NCI-H2029 treated with DMSO at 0.1 percent for 48 hours (cell line): ENCODE data around the gene EDIL3.

Experiments
- DNase-seq: peaks from one replicate; lab custom pipeline; 2025; lab: John Stamatoyannopoulos, UW

EDIL3 gene, protein sequence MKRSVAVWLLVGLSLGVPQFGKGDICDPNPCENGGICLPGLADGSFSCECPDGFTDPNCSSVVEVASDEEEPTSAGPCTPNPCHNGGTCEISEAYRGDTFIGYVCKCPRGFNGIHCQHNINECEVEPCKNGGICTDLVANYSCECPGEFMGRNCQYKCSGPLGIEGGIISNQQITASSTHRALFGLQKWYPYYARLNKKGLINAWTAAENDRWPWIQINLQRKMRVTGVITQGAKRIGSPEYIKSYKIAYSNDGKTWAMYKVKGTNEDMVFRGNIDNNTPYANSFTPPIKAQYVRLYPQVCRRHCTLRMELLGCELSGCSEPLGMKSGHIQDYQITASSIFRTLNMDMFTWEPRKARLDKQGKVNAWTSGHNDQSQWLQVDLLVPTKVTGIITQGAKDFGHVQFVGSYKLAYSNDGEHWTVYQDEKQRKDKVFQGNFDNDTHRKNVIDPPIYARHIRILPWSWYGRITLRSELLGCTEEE

DNA sequence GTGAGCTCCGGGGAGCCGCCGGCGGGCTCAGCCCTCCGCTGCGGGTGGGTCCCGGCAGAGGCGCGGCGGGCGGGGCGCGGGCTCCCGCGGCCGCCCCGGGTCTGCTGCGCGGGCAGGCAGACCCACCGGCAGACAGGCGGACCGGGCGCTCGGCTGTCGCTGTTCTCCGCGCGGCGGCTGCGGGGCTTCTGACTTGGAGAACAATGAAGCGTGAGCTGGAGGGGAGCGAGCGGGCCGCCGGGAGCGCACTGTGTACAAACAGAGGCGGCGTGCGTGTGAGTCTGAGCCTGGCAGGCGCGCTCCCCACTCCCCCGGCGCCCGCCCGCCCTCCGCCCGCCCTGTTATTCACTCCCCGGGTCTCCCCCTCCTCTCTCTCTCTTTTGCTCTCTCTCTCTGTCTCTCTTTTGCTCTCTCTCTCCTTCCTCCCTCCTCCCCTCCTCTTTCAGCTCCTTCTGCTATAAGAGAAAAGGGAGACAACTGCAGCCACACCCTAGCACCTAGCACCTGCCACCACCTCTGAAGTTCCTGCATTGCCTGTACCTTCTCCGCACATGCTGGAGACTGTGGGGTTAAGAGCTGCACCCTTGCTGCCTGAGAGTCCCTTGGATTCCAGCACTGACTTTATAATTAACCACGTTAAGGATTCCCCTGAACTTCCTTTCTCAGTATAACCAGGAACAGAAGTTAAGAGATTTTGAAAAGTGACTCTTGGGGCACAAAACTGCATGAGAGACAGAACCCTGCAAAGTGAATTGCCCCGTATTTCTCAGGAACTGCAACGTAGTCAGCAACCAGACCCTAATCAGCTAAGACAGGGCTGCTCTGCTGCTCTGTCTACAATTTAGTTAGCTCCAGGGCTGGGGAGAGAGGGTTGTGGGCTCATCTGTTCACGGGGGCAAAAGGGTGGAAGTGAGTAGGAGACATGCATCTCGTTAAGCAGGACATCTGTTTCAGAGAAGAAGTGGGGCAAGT lies at the start of gene EDIL3:
EDIL3 (minus strand) TSS at position 277 of the 972 bp plus-strand sequence. CDS start 506 bp downstream, outside the sequence.
- no peak for DNase-seq

DNA sequence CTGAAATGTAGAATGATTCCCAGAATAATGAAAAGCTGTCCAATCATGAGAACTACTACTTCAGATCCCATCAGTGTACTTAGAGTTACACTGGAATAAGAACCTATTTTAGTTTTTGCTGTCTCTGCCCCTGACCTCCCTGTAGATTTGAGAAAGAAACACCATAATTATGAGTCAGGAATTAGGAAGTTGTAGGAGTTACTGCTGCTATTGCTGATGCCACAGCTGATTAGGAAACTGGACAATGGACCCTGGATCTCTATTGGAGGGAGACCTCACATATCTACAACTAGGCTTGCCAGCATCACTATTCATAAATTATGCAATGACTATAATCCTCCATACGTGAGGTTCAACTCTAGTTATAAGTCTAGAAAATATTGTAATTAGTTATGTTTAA lies 48.8 kb upstream of the EDIL3 start:
- DNase-seq, result no peak

DNA sequence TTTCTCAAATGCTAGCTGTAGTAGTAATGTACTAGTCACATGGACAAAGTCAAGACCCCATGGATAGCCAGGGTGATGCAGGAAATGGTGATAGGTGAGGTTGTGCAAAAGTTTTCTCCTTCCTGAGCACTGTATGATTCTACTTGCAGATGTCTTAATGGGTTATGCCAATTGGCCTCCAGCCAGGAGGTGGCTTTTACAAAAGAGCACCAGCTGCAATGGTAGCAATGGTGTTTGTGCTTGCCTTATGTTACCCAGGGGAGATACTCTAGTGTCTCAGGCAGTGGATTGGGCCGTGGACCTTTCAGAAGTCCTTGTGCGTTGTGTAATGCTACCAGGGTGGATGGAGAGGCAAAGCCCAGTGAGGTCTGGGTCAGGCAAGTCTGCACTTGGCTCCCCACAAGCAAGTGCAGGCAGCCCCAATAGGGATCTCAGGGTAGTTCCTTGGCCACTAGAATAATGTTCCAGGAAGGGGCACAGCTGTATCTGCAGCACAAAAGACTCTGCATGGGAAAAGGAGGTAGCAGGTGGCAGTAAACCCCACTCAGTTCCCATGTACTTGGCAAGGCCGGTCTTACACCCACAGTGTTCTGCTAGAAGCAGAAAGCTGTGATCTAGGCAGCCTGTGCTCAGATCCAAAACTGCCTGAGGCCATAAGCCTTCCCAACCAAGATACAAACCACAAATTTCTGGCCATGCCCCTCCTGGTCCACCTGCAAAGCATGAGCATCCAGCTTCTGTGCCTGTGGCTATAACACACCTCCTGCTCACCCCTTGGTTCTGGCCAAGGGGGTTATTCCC lies 46.4 kb upstream of the EDIL3 start:
- no peak for DNase-seq

DNA sequence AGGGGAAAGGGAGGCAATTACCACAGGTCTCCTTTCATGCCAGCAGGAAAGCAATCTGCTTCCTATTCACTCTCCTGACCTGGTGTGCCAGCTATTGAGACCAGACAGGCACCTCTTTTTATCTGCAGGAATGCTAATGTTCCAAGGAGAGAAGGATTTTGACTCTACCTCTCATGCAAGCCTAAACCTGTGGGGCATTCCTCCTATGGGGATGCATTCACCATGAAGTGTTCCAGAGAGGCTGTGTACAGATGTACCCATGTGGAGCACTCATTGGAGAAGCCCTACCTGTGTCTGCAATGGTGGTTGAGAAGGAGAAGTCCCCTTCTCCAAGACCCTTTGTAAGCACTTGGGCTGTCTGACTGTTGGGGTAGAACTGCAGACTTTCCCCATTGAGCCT lies 45.4 kb upstream of the EDIL3 start:
- DNase-seq, result no peak

DNA sequence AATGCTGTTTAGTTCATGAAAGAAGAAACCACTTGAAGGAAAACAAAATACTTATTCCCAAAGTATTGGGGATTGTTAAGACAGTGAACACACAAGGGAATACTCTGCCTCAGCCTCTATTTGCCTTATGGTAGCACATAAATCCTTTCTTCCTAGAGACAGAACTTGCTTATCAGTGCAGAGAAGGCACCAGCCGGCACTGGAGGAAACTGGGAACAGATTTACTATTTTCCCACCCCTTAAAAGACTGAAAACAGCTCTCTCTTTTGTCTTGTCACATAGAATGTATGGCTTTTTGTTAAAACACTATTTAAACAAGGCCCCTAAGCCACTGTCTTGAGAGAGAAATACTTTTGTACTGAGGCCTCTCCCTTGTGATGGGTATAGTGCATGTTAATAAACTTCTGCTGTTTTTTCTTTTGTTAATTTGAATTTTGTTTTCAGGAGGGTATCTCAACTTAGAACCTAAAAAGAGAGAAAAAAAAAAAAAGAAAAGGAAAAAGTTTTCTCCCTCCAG lies 40.7 kb upstream of the EDIL3 start:
- DNase-seq, result no peak

DNA sequence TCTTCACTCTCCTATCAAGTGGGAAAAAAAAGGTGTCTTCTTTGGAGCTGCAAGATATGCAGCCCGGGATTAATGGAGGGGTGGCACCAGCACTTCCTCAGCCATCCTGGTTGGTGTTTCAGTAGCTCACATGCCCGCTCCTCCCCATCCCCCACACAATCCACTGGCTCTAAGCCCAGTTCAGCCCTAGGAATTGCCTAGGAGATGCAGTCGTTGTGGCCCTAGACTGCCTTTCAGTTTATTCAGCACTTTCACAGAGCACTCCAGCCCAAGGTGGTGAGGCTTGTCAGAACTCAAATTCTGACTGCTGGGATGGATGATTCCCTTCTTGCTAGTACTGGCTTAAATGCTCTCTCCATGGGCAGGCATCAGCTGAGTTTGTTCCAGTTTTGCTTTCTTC lies 35.1 kb upstream of the EDIL3 start:
- no peak for DNase-seq

DNA sequence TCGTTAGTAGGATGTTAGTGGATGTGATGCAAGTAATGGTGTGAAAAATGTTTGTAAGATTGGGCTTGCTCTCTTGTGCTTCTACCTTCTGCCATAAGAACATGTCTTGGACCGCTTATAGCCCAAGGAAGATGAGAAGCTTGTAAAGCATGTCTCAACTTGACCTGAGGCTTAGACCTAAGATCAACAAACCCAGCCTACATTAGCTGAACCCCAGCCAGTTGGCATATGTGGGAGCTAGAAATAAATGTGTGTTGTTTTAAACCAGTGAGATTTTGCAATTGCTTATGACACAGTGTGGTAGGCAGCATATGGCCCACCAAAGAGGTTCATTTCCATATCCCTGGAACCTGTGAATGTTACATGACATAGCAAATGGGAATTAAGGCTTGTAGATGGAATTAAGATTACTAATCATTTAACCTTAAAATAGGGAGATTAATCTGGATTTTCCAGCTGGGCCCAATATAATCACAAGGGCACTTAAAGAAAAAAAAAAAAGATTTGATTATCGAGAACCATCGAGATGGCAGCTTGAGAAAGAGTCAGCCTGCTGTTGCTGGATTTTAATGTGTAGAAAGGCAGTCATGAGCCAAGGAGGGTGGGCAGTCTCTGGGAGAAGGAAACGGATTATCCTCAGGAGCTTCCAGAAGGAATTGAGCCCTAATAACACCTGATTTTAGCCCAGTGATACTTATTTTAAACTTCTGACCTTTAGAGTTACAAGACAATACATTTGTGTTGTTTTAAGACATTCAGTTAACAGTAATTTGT lies 27.3 kb upstream of the EDIL3 start:
- DNase-seq, result no peak

DNA sequence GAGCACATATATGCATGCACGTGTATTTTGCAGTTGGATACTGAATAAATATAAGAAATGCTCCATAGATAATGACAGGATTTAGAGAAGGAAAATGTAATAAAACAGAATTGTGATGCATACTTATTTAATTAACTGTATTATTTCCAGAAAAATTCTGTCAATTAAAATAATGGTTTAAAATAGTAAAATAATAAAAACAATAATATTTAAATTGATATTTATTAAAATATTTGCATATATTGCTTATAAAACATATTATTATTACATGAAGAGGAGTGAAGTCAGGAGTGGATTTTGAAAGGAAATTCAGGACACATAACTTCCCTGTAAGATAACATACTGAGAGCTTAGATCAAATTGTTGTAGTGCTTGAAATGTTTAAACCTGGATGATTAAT lies 21.4 kb upstream of the EDIL3 start:
- DNase-seq, result no peak

DNA sequence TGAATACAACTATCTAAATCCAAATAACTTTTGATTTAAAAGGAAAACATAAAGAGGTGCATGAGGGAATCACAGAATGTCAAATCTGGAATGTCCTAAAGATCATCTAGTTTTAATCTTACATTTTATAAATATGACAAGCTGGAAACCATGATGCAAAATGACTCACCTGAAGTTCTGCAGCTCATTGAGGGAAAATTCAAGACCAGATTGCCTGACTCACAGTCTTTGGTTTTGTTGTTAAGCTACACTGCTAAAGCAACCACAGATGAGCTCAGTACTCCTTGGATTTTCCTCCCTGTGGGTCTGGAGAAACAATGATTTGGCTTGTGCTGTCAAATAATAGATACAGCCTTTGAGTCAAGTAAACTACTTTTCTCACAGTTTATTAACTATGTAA lies 19.1 kb upstream of the EDIL3 start:
- DNase-seq, result no peak

DNA sequence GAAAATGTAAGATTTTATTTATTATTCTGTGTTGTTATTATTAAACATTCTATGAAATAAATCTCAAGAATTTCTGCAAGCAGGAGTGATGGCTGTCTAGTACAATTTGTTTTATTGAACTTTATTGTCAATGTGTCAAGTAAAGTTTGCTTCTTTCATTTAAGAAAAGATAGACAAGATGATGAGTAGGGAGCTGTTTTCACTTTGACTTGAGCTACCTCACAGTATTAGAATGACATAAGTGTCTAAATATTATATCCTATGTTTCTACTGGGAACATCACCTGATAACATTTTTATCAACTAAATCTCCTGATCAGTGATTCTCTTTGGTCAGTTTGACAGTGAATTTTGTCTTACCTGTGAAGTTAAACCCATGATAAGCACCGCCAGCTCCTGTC lies 12.7 kb upstream of the EDIL3 start:
- DNase-seq, result no peak

DNA sequence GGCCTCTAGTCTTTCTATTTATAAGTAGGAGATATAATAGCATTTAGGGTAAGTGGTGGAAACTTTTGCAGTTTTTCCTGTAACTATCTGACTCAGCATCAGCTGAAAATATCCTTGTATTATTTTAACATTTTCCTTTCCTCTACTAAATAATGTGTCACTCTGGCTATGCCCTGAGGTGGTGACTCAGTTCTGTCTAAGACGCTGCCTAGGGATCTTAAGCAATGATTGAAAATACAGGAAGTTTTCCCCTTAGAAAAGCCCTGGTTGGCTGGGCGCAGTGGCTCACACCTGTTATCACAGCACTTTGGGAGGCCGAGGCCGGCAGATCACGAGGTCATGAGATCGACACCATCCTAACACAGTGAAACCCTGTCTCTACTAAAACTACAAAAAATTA lies 9.3 kb upstream of the EDIL3 start:
- no peak for DNase-seq

DNA sequence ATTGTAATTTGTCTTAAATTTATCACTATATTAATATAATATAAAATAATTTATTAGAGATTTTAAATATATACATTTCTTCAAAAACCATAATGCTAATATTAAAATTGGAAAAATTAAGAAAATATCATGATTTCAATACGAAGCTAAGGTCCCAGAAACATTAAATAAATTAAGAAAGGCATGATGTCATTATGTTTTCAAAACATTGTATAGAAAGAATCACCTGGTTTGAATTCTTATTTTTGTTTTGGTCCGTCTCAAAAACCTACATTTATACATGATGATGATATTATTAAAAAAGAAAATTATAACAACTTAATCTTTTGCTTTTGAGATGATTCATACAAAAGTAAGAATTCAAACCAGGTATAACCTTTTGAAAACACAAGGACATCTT lies 8.2 kb upstream of the EDIL3 start:
- DNase-seq, result no peak

DNA sequence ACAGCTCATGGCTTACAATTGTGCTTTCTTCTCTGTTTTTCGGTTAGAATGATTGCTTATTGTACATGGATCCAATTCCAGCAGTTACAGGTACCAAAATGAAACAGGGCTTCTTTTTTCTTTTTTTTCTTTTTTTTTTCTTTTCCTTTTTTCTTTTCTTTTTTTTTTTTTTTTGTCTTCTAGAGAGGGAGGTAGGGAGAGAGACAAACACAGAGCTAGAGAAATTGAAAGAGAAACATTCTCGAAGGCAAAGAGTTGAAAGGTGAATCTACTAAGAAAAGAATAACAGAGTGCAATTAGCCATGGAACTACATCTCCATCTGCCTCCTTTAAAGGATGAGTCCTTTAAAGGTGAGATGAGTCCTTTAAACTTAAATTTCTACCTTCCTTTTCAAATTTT lies 1.0 kb upstream of the EDIL3 start:
- DNase-seq, result no peak

DNA sequence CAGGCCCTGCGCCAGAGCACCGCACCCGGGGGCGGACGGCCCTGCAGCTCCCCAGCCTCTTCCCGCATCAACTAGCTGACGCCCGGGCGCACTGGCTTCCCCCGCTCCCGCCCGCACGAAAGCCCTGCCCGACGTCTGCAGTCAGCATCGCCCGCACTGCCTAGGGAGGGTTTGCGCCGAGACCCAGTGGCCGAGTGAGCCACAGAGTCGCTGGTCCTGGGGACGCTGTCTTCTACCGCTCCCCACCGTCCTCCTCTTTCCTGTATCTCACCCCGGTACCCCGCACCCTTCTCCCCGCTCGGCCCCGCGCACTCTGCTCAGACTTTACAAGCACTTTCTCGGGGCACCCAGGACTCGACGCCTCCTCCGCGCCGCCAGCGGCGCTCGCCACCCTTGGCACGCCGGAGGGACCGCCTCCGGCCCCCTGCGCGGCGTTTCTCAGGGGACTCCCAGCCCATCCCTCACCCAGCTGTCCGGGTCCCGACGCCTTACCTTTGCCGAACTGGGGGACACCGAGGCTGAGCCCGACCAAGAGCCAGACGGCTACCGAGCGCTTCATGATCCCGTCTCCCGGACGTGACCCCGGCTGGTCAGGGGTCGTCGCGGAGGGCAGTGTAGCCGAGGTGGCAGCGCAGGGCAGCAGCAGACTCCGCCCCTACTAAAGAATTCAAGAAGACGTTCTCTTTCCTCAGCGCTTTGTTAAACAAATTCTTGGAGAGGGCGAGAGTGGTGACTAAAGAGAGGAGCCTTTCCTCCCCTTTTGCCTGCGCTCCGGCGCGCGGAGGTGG lies 670 bp downstream of the EDIL3 start:
- DNase-seq, result no peak

DNA sequence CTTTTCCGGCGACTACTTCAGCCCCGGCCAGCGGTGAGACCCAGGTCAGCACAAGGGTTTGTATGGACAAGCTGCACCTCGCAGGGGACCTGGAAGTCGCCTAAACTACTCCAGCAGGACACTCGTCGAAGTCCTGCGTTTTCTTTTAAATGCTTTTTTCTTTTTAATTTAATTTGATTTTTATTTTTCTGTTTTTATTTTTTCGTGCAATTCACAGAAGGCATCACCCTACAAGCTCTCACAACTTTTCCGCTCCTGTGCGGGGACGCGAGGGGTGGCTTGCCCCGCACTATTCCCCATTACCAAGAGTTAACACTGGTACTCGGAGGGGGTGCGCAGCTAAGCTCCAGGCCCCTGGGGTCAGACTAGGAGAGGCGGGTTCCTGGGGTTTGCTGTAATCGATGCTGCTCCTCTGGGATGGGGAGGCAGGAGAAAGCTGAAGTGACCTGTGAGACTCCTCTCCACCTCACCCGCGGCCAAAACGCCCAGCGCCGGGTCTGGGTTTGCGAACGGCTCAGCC lies 1.3 kb downstream of the EDIL3 start:
- no peak for DNase-seq

DNA sequence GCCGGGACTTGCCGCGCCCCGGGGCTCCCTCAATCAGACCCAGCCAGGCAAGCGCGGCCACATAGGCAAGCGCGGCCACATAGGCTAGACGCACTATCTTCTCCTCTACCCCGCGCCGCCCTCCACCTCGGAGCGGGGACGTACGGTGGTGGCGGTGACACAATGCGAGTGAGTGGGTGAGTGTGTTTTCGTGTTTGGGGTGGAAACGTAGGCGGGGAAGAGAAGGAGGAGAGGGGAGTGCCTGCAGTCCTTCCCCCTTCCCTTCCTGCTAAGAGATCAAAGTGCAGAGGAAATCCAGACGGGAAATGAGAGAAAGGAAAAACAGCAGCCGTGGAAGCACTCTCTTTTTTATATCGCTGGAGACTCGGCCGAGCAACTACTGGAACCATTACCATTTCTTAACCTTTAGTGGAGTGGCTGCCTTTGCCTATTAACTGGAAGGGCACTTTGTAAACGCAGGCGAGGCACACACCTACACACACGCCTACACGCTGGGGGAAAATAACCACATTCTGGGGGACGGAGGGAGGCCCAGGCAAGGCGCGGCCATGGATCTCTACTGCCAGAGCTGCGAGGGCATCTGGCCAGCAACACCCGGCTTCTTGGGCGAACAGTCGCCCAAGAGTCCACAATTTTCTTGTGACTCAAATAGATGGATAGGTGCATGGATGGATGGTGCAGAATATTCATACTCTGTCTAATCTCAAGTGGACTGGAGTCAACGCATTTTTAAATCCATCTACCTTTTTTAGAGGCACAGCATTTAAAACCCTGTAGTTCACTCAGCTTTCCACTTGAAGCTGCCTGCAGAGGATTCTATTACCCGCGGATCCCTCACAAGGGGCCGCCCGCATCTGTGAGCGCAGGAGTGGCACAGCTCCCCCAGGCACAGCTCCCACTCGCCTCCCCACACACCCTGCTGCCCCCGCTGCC lies 2.1 kb downstream of the EDIL3 start:
- no peak for DNase-seq

DNA sequence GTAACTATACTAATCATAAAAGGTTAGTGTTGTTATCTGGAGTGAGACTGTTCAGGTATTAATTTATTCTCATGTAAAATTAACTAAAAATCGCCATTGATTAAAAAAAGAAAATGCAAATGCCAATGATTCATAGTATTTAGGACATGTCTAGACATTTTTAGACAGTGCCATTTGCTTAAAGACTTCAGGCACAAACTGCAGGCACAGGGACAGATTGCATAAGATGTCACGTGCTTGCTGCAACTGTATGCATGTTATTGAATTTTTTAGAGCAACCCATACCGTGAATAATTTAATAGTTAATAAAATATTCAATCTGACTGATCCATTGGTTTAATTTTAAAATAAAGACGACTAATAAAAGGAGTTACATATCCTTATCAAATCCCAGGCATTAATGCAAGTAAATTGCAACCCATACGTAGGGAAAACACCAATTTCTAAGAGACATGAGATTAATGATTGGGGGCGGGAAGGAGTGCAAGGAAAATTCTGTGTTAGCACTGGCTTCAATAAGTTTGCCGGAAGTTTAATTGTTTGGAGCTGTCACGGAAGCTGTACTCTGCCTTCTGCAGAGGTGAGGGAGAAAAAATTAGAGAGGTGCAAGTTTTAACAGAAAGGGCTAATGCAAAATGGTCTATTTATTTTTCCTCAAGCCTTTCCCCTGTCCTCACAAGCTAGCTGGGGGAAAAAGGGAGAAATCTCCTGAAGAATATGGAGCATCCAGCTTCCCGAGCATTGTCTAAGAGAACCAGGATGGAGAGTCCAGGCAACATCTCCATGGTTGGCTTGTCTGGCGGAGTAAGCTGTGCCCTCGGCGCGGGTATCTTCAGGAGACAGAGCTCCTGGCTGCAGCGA lies 2.9 kb downstream of the EDIL3 start:
- no peak for DNase-seq

DNA sequence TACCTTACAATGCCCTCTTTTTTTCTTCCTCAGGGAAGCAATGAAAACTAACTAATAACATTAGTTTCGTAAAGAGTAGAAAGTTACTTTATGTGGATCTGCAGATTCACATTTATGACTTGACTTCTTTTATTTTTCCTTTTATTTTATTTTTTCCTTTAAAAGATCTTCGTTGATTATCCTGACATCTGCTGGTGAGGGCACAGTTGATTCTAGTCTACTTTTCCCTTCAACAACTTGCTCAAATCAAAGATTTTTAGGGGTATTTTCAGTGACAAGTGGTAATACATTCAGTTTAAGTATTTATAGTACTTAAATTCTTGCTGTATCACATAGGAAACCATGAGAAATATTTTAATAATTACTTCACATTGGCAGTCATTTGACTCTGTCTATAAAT lies 4.9 kb downstream of the EDIL3 start:
- no peak for DNase-seq
